ENCODE measurements around the gene TLE4. TPM values are rescaled to one million over a fixed set of nuclear protein-coding genes. Genes with fewer than 3 reads are reported as not detected.

Gene TLE4
- total and polyA plus RNA-seq, 2 experiments from 2014 or later: 45.8 to 72.9 TPM

DNA sequence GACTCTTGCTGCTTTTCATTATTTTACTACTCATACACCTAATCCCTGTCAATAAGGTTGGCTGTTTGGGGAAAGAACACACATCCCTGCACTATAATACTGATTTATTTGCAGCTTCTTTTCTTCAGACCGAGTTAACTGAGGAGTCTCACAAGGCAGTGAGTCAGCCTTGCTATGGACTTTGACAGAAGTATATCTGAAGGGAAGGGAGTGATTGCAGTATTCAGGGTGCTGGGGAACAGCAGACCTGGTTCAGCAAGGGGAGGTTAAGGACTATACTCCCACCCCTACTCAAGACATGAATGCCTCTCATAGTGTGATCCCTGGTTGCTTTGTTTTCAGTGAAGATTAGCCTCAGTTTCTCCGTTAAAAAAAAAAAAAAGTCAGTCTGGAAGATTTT is 99.8 kb downstream of the TLE4 start (continued):
- TF ChIP-seq, protein P1, sequence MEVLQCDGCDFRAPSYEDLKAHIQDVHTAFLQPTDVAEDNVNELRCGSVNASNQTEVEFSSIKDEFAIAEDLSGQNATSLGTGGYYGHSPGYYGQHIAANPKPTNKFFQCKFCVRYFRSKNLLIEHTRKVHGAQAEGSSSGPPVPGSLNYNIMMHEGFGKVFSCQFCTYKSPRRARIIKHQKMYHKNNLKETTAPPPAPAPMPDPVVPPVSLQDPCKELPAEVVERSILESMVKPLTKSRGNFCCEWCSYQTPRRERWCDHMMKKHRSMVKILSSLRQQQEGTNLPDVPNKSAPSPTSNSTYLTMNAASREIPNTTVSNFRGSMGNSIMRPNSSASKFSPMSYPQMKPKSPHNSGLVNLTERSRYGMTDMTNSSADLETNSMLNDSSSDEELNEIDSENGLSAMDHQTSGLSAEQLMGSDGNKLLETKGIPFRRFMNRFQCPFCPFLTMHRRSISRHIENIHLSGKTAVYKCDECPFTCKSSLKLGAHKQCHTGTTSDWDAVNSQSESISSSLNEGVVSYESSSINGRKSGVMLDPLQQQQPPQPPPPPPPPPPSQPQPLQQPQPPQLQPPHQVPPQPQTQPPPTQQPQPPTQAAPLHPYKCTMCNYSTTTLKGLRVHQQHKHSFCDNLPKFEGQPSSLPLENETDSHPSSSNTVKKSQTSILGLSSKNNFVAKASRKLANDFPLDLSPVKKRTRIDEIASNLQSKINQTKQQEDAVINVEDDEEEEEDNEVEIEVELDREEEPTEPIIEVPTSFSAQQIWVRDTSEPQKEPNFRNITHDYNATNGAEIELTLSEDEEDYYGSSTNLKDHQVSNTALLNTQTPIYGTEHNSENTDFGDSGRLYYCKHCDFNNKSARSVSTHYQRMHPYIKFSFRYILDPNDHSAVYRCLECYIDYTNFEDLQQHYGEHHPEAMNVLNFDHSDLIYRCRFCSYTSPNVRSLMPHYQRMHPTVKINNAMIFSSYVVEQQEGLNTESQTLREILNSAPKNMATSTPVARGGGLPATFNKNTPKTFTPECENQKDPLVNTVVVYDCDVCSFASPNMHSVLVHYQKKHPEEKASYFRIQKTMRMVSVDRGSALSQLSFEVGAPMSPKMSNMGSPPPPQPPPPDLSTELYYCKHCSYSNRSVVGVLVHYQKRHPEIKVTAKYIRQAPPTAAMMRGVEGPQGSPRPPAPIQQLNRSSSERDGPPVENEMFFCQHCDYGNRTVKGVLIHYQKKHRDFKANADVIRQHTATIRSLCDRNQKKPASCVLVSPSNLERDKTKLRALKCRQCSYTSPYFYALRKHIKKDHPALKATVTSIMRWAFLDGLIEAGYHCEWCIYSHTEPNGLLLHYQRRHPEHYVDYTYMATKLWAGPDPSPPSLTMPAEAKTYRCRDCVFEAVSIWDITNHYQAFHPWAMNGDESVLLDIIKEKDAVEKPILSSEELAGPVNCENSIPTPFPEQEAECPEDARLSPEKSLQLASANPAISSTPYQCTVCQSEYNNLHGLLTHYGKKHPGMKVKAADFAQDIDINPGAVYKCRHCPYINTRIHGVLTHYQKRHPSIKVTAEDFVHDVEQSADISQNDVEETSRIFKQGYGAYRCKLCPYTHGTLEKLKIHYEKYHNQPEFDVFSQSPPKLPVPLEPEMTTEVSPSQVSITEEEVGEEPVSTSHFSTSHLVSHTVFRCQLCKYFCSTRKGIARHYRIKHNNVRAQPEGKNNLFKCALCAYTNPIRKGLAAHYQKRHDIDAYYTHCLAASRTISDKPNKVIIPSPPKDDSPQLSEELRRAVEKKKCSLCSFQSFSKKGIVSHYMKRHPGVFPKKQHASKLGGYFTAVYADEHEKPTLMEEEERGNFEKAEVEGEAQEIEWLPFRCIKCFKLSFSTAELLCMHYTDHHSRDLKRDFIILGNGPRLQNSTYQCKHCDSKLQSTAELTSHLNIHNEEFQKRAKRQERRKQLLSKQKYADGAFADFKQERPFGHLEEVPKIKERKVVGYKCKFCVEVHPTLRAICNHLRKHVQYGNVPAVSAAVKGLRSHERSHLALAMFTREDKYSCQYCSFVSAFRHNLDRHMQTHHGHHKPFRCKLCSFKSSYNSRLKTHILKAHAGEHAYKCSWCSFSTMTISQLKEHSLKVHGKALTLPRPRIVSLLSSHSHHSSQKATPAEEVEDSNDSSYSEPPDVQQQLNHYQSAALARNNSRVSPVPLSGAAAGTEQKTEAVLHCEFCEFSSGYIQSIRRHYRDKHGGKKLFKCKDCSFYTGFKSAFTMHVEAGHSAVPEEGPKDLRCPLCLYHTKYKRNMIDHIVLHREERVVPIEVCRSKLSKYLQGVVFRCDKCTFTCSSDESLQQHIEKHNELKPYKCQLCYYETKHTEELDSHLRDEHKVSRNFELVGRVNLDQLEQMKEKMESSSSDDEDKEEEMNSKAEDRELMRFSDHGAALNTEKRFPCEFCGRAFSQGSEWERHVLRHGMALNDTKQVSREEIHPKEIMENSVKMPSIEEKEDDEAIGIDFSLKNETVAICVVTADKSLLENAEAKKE (CRISPR knock-in tag; IDR thresholded peaks at IDR 0.05): no peak
- TF ChIP-seq EZH2phosphoT487 (IDR thresholded peaks at IDR 0.05; ENCODE audit: unreplicated experiment) (no peak), ZNF331 (CRISPR knock-in tag; IDR thresholded peaks at IDR 0.05; ENCODE audit: low read depth) (no peak), ZNF114 (CRISPR knock-in tag; IDR thresholded peaks at IDR 0.05) (no peak)
- TF ChIP-seq, protein P2, sequence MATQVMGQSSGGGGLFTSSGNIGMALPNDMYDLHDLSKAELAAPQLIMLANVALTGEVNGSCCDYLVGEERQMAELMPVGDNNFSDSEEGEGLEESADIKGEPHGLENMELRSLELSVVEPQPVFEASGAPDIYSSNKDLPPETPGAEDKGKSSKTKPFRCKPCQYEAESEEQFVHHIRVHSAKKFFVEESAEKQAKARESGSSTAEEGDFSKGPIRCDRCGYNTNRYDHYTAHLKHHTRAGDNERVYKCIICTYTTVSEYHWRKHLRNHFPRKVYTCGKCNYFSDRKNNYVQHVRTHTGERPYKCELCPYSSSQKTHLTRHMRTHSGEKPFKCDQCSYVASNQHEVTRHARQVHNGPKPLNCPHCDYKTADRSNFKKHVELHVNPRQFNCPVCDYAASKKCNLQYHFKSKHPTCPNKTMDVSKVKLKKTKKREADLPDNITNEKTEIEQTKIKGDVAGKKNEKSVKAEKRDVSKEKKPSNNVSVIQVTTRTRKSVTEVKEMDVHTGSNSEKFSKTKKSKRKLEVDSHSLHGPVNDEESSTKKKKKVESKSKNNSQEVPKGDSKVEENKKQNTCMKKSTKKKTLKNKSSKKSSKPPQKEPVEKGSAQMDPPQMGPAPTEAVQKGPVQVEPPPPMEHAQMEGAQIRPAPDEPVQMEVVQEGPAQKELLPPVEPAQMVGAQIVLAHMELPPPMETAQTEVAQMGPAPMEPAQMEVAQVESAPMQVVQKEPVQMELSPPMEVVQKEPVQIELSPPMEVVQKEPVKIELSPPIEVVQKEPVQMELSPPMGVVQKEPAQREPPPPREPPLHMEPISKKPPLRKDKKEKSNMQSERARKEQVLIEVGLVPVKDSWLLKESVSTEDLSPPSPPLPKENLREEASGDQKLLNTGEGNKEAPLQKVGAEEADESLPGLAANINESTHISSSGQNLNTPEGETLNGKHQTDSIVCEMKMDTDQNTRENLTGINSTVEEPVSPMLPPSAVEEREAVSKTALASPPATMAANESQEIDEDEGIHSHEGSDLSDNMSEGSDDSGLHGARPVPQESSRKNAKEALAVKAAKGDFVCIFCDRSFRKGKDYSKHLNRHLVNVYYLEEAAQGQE (IDR thresholded peaks at IDR 0.05; ENCODE audit: unreplicated experiment): no peak
- TF ChIP-seq, protein P3, sequence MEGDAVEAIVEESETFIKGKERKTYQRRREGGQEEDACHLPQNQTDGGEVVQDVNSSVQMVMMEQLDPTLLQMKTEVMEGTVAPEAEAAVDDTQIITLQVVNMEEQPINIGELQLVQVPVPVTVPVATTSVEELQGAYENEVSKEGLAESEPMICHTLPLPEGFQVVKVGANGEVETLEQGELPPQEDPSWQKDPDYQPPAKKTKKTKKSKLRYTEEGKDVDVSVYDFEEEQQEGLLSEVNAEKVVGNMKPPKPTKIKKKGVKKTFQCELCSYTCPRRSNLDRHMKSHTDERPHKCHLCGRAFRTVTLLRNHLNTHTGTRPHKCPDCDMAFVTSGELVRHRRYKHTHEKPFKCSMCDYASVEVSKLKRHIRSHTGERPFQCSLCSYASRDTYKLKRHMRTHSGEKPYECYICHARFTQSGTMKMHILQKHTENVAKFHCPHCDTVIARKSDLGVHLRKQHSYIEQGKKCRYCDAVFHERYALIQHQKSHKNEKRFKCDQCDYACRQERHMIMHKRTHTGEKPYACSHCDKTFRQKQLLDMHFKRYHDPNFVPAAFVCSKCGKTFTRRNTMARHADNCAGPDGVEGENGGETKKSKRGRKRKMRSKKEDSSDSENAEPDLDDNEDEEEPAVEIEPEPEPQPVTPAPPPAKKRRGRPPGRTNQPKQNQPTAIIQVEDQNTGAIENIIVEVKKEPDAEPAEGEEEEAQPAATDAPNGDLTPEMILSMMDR (conservative IDR thresholded peaks at IDR 0.05; ENCODE audit: low read depth in 2 of 2): no peak

All from GM23338 (cell line).